Right forelimb (tissue), 1 donor: ENCODE data around the gene DIP2A.
"Not testable (repeated sequence)": the region's sequence is repeated elsewhere in the genome, so short reads cannot be mapped to it uniquely, and the experiment has no call there.

Experiments used
- DNase-seq: peaks from one replicate; pipeline ENCODE4 v3.0.0-alpha.2; 2018

DIP2A gene

DNA sequence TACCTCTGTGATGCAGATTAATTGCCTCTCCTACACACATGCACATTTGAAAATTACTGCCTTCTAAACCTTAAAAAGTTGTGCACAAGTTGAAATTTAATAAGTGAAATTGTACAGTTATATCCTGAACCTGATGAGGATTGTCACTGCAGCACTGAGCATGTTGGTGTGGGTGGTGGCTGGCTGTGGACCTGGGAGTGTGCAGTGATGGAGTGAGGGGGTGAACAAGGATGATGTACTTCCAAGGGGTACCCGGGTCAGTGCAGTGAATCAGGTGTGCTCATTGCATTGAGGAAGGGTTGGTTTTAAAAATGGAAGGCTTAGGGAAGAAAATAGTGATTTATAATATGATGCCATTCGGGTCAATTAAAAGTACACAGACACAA, 24.1 kb downstream of the DIP2A start:
- DNase-seq: no peak

DNA sequence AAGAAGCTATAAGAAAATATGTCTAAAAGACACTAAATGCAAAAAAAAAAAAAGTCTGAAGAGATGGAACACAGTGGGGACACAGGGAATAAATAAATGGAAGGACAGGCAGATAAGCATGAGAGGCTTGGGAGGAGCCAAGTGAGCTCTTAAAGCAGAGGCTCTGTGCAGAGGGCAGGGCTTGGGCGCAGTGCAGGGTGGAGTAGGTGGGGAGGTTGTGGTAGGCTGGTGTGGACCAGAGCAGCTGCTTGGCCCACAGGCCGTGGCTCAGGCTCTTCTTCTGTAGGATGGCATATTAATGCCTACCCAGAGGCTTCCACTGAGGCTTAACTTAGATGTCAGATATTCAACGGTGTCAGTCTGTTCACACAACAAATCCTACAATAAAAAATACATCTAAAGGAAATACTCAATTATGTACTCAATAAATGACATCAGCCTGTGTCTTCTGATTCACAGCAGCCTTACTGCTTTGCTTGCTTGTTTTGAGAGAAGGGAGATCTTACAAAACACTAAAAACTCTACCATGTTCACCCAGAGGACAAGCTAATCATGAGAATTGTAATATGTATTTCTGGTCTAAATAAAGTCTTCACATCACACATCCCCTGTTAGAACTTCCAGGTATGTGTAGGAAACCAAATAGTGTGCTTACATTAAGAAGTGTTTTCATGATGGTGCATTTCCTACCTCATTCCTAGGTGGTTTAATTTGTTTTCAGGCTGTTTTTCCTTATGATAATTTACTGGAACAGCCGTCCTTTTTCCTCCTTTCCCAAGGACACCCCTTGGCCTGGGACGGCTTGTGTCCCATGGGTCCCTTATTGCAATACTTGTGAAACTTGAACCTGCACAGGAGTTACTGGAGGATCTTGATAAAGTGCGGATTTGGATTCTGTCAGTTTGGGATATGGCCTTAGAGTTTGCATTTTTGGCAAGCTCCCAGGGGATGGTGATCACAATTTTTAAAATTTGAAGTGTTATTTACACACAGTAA, 24.9 kb downstream of the DIP2A start:
- DNase-seq: no peak

- DNase-seq: no peak
These were observed 27.9 kb downstream of the DIP2A start for GRCh38 chr21:46486481-46487126.

- DNase-seq: no peak
These were observed 30.5 kb downstream of the DIP2A start for GRCh38 chr21:46489162-46489663.

GRCh38 chr21:46489800-46490199, 31.1 kb downstream of the DIP2A start:
- no peak for DNase-seq

DNA sequence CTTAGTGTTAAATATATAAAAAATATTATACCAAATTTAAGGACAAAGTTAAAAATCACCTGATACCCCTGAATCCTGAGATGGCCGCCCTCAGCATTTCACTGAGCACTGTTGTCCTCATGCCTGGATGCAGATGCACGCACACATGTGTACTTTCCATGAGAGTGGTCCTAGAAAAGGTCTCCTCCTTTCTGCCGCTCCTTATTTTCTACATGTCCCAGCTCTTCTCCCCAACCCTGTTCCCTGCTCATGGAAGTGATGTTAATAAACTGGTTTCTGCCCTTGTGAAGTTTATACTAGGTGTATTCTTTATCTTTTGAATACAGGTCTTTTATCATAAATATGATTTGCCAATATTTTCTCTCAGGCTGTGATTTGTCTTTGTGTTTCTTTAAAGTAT, 32.9 kb downstream of the DIP2A start:
- no peak for DNase-seq

DNA sequence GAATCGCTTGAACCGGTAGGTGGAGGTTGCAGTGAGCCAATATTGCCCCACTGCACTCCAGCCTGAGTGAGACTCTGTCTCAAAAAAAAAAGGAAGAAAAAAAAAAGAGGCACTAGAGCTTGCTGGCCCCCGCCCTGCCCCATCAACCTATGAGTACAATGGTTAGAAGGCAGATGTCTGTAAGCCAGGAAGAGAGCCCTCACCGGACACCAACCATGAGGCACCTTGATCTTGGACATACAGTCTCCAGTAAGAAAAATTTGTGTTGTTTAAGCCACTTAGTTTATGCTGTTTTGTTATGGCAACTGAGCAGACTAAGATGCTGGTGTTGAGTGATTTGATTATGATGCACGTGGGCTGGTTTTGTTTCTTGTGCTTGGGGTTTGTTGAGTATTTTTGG, 34.2 kb downstream of the DIP2A start:
- no peak for DNase-seq

GRCh38 chr21:46493828-46494227, 35.1 kb downstream of the DIP2A start:
- DNase-seq: no peak

GRCh38 chr21:46498335-46499050, 39.8 kb downstream of the DIP2A start:
- no peak for DNase-seq

- no peak for DNase-seq
These were observed 41.7 kb downstream of the DIP2A start for GRCh38 chr21:46500224-46500861.

- no peak for DNase-seq
These were observed 45.3 kb downstream of the DIP2A start for GRCh38 chr21:46503922-46504550.

GRCh38 chr21:46504666-46505065, 46.0 kb downstream of the DIP2A start:
- no peak for DNase-seq

DNA sequence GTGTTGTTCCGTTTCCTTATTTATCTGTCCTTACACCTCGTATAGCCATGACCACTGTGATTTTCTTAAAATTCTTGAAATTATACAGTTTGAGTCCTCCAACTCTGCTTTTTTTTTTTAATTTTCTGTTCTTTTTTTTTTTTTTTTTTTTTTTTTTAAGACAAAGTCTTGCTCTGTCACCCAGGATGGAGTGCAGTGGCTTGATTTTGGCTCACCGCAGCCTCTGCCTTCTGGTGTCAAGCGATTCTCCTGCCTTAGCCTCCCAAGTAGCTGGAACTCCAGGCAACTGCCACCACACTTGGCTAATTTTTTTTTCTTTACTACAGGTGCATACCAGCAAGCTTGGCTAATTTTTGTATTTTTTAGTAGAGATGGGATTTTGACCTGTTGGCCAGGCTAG, 48.9 kb downstream of the DIP2A start:
- DNase-seq: no peak

GRCh38 chr21:46509741-46510502, 51.2 kb downstream of the DIP2A start:
- DNase-seq: no peak

DNA sequence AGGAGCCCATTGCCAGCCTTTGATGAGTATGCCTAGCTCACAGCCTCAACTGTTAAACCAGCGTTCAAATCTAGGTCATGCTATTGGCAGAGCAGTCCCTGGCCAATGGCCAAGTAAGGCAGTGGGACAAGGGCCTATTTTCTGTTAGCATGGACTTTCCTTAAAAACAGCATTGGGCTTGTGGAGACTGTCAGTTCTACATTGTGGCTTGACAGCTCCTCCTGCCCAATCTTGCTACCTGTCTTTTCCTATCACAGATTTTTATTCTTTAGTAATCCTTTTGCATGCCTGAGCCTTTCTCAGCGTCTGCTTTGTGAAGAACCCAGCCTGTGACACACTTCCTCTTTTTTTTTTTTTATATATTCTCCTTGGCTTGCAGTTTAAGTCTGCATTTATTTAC, 56.4 kb downstream of the DIP2A start:
- DNase-seq: no peak

- DNase-seq: no peak
These were observed 57.4 kb downstream of the DIP2A start for GRCh38 chr21:46516068-46516467.

DNA sequence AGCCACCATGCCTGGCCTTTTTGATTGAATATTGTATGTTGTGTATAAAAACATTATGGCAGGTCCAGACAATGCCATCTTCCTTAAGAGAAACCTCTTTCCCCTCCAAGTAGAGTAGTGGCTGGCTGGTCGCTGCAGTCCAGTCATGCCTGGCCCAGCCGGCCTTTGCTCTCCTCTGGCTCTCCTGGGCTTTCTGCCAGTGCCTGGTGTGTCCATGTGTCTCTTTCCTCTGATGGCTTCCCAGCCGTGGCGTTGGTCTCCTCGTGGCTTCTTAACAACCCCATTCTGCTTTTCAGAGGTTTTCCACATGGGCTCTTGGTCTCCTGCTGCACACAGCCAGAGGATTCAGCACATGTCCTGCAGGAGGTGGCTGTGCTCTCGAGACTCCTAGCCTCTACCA, 58.7 kb downstream of the DIP2A start:
- no peak for DNase-seq

DNA sequence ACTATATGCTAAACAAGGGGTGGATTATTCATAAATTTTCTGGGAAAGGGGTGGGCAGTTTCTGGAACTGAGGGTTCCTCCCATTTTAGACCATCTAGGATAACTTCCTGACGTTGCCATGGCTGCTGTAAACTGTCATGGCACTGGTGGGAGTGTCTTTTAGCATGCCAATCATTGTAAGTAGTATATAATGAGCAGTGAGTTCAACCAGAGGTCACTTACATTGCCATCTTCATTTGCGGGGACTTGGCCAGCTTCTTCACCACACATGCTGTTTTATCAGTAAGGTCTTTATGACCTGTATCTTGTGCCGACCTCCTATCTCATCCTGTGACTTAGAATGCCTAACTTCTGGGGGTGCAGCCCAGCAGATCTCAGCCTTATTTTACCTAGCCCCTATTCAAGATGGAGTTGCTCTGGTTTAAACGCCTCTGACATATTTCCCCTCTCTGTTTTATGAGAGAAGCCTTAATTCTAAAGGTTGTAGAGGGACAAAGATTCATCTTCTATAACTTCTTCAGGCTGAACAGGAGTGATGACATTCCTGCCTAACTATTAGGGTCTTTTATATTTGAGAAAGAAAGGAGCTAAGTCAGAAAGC, 60.4 kb downstream of the DIP2A start:
- no peak for DNase-seq

GRCh38 chr21:46527393-46527792, 68.7 kb downstream of the DIP2A start:
- not testable (repeated sequence) for DNase-seq

- no peak for DNase-seq
These were observed 69.1 kb downstream of the DIP2A start for GRCh38 chr21:46527801-46528200.

GRCh38 chr21:46532080-46532479, 73.4 kb downstream of the DIP2A start:
- DNase-seq: no peak
